Left renal cortex interstitium (tissue), 4 donors: ENCODE data around the gene COG7. TPM values are rescaled to one million over a fixed set of nuclear protein-coding genes. Genes with fewer than 3 reads are reported as not detected.
"Not testable (repeated sequence)": the region's sequence is repeated elsewhere in the genome, so short reads cannot be mapped to it uniquely, and the experiment has no call there.

ENCODE experiments used
- DNase-seq, 4 donors: peaks; one replicate each; pipeline ENCODE4 v3.0.0-alpha.2; 2013; ENCODE audit warnings: low read depth in 4 of 4, low spot score in 2 of 4, missing footprints in 1 of 4
- polyA plus RNA-seq, 4 donors: library from polyadenylated mRNA; unstranded; fragments of 120-200 nt; gene quantifications; one replicate each; pipeline ENCODE4 v1.2.1, GENCODE V29; 2013; ENCODE audit not compliant: insufficient read length in 4 of 4

Gene COG7
- polyA plus RNA-seq, 4 donors = 21.7 to 42.4 (median 30.9) TPM

DNA sequence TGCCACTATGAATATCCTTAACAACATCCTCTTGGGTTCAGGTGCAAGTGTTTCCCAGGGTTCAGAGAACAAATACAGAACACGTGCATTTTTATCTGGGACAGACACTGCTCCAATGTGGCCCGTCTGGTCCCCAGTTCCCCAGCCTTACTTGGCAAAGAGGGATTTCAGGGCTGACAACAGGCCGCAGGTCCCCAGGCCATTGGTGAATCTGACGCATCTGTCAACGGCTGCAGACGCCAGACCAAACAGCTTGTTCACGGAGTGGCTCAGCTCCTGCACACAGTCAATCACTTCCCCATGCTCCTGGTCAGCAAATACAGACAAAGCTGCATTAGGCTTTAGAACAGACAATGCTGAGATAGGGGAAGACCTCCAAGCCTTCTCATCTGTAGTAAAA, 36.2 kb downstream of the COG7 start:
- DNase-seq = no peak

DNA sequence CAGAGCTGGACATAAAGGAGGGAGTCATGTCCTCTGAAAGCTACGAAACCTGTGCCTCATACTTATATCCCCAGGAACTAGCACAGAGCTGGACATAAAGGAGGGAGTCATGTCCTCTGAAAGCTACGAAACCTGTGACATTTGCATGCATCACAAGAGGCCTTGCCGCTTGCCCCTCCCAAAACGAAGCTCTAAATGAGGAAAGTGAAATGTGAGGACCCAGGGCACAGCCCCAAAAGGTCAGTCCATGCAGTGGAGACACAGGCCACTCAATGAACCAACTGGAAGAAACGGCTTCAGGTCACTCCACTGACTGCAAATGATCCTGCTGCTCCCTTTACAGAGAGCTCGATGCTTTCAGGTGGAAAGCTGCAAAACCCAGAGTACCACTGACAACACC, 38.3 kb downstream of the COG7 start:
- no peak for DNase-seq

DNA sequence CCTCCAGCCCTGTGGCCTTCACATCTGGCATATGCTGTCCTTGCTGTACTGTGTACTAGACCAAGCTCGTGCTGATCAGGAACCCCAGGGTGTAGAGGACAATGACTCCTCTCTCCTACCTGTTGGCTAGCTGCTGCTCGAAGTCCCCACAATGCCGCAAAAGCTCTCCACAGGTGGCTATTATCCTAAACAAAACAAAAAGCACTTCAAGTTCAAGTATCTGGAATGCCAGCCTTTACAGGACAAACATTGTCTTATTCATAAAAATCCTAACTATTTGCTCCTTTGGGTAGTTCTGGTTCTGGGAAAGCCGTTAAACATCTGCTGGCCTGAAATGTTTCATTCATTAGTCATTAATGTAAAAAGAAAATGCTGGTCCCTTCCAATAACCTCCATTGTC, 42.8 kb downstream of the COG7 start:
- DNase-seq = no peak

DNA sequence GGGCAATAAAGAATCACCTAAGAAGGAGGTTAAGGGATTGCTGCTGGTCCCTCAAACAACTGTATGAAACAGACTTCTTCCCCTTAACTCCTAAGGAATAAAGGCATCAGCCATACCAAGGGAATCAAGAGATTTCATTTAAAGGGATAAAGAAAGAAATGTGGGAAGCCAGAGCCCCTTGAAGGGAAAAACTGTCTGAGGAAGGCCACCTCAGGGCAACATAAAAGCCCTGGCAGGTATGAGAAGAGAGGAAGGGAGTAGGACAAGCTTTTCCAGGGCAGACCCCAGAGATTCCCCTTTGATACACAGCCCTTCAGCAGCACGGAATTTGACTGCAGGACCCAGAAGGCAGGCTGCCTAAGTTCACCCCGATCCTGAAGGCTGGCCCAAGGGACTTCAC, 43.5 kb downstream of the COG7 start:
- DNase-seq = no peak

DNA sequence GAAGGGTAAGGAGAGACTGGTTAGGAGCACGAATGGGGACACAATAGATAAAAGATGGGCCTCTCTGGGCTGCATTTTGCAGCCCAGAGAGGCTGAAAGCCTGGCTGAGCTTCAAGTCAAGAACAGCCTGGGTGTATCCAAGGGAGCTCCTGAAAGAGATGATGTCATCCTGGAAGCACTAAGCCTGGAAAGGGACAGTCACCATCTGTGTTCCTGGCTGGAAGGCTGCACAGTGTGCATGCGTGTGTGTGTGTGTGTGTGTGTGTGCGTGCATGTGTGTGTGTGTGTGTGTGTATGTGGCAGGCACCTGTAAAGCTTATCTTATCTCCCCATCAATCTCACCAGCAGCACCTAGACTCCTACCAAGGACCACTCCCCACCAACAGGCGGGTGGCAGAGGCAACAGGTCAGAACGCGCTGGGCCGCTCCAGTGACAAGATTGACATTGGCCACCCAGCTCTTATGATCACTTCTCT, 44.1 kb downstream of the COG7 start:
- DNase-seq = no peak

DNA sequence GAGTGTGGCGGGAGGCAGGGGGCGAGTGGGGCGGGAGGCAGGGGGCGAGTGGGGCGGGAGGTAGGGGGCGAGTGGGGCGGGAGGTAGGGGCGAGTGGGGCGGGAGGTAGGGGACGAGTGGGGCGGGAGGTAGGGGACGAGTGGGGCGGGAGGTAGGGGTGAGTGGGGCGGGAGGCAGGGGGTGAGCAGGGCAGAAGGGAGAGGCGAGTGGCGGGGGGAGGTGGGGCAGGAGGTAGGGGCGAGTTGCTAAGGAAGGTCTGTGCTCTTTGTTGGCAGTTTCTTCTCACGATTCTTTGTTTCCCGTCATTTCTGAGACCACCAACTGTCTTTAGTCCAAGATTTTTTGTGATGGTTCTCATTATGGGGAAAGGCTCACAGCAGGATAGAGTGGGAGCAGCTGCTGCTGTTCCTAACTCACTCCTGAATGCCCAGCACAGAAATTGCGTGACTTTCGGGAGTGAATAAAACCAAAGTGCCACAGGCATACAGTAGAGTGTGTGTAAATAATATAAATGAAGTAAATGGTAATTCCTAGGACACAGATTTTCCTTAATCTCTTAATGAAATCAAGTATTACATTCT, 44.7 kb downstream of the COG7 start:
- no peak for DNase-seq

DNA sequence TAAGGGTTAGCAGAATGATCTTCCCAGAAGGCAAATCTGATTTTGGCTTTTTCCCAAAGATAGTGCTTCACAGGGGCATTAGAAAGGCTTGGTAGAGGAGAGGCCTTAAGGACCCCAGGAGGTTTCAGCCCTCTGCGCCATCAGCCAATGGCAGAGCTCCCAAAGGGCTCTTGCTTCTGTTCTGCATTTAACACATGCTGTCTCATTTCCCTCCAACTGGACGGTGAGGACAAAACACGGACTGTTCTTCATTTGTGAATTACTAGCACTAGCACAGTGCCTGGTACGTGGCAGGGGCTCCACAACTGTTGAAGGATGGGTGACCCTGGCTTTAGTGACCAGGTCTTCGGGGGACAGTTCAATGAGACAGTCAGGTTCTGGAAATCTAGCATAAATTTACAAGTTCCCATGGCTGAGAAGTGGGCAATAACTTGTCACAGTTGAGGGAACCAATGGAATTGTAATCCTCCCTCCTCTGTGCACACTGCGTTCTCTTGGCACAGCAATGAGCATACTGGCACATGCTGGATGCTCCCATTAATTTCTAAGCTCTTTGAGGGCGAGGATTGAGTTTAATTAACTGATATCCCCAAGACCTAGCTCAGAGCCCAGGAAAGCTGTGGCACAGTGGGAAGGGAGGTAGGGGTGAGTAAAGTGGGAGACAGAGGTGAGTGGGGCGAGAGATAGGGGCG, 45.4 kb downstream of the COG7 start:
- no peak for DNase-seq

DNA sequence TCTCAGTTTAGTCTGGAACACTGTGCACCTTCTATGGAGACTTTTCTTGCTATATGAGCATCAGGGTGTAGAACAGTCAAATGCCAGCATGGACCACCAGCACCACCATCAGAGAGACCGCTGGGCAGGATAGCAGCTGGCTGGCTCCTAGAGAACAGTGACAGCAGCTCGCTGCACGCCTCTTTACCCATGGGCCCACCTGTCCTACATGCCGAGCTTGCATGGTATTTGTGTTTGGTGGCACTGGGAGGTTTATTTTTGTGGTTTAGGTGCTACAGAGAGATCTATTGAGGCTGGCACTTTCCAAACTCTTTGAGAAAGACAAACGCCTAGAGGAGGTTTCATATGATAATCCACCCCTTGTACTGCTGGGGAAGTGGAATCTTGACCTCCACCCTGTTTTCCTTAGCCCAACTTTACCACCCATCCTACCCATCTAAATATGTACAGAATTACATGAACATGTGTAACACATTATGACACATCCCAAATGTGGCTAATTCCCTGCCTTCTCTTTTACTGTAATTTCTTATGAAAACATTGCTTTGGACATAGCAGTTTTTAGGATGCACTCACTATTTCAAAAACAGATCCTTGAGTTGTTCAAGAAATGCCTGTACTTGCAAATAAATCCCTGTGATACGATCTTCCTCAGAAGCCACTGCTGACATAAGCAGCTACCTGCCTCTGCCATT, 46.3 kb downstream of the COG7 start:
- DNase-seq = no peak

DNA sequence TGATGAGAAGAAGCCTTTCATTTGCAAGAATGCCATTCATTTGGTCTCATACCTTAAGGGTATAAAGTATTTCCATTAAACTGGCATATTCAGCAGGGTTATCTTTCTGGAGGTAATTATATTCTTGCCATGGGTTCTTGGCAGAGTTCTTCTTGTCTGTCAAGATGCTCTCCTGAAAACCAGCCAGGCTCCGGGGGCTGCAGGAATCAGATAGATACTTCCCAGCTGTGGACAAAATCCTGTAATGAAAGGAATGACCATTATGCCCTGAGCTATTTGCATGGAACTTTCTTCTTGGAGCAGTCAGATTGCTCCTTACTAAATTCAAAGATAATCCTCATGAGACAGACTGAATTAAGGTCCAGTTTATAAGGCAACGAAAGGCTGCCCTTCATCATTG, 47.0 kb downstream of the COG7 start:
- DNase-seq = no peak

DNA sequence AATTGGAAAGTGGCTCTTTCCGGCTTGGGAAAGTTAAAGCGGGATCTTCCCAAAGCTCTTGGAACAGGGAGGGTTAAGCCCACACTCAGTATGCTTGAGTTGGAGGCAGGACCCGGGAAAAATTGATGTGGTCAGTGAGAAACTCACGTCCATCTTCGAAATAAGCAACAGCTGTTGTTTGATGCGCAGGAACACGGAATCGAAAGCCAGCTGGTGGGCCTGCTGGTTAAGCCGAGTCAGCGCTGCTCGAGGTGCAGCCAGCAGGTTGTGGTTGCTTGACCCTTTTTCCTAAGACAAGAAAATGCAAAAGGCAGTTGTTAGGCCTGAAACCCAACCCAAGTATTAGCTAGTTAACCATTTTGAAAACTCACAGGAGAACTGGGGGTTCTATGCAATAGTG, 49.4 kb downstream of the COG7 start:
- no peak for DNase-seq

DNA sequence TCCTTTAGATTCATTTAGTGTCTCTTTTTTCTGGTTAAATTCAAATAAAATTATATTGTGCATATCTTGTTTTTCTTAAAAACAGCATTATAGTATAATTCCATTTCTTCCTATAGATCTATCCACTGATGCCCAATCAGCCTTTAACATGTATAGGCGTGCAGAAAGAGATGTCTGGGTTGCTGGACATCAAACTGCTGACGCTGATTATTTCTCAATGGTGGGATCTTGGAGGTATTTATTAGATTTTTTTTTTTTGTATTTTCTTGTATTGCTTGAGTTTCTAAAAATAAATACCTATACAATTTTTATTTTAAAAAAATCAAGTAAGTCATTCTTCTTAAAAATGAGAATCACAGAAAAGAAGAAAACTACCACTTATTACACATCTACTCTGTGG, 50.9 kb downstream of the COG7 start:
- DNase-seq = no peak

DNA sequence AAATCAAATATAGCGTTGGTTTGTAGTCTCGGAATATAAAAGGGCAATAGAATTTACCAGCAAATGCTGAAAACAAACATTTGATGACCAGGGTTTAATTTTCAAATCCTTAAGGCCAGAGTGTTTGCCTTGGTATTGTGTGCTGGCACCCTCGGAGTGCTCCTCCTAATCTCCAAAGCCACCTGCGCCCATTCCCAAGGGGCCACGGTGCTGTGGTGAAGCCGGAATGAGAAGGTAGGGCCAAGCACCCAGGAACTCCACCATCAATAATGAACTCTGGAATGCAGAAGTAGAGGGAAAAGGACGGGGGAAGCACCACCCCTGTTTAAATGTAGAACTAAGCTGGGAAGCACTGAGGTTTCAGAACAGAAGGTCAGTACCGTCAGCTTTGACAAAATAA, 51.9 kb downstream of the COG7 start:
- DNase-seq = no peak

DNA sequence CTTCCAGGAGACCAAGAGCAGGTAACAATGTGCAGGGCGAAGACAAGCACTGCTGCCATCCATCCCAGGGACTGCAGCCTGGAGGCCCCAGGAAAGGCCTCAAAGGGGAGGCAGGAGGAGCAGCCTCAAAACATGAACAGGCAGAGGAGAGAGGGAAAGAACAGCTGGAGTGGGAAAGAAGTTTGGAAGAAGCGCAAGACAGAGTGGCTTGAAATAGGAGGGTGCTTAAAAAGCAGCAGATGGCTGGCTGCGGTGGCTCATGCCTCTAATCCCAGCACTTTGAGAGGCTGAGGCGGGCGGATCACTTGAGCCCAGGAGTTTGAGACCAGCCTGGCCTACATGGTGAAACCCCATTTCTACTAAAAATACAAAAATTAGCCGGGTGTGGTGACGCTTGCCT, 52.5 kb downstream of the COG7 start:
- DNase-seq = not testable (repeated sequence)

DNA sequence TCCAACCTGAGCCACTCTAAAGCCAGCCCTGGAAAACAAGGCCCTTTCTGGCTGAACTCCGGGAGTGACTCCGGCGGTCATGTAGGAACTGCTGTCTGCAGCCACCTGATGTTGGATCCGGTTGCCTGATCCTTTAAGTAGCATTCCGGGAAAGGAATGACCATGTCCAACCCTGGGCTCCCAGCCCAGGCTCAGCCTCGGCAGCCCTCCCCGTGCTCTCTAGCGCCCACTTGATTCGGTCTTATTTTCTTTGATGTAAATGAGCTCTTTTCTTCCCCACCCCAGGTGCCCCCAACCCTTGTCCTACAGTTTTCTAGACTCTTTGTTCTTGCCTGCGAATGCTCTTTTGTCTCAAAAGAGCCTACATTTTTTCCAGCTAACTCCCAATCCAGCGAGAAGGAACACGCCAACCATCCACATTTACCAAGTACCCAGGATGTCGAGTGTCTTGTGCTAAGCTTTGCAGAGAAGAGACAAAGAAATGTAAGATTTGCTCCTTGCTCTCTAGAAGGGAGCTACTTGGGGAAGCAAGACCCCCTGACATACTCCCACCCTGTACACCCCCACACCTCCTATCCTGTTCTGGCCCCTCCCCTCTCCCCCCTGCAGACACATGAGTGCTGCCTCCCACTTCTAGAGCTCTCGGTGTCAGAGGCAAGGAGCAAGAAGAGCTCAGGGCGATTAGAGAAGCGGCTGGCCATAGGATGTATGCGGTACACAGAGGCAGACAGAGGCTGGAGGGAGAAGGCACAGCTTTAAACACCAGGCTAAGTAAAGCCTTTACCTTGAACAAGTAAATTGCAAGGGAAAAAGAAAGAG, 53.8 kb downstream of the COG7 start:
- DNase-seq = peak in 2 of 4 donors; percentile 3 to 36

DNA sequence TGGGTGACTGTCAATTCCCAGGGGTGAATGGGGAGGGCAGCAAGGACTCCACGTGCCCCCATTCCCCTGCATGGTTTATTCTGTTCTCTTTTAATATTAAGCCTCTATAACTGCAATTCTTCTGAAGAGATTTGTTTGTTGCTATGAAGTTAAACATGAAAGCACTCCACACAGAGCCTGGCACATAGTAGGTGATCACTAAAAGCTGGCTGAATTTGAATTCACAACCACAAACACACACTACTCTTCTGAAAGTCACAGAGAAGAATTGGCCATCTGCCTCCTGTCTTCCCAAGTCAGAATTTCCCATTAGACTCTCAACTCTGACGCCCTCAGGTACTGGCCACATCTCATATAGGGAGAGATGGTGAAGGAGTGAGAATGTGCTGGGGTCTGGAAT, 55.5 kb downstream of the COG7 start:
- no peak for DNase-seq

DNA sequence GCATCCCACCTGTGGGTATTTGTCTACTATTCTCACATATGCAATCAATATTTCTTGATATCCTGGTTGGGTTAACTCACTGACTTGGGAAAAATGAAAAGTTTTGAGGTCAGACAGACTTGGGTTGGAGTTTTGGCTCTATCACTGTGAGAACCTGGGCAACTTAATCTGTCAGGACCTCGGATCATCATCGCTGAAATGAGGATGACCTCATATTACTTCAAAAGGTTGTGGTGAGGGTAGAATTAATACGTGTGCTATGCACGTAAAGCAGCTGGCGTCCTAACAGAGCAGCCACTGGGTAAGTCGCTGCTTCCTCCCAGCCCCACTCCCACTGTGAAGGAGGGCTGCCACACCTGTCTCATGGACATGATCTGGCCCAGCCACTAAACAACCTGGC, 57.3 kb downstream of the COG7 start:
- no peak for DNase-seq

DNA sequence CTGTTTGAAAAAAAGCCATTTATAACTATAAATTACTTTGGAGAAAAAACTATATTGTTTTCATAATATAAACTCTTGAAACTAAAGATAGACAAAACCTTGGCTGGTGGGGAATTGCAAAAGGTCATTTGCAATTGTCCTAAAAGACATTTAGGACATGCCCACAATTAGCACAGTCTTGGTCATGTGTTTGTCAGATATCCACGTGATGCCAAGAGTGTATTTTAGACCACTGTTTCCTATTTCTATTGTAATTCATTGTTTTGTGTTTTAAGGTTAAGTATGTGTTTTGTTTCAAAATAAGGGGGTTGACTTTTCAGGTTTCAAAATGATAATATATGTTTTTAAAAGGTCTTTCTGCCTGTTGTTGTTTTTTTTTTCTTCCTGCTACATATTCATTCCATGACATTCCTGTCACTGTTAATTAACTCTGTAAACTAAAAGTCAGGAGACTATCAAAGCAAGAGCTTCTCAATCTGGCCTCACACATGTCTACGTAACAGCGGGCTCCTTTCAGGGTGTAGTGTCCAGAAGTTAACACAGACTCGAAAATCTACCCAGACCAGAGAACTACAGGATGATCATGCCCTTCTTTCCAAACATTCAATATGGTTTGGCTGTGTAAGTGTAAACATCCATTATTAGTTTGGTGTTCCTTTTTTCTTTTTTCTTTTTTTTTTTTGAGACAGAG, 58.7 kb downstream of the COG7 start:
- DNase-seq = no peak

DNA sequence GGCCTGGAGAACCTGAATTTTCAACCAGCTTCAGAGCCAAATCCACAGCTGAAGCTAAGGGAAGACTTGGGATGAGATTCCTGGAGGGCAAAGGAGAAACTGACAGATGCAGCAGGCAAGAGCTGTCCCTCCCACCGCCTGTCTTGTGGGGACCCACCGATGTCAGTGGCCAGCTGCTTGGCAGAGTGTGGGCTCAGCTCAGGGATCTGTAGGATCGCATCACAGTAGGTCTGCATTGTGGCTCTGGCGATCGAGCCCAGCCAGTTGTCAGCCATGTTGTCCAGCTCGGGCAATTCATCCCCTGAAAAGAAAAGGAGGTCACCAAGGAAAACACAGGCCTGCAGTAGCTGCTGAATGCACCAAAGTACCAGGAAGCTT, 60.8 kb downstream of the COG7 start:
- DNase-seq = no peak

DNA sequence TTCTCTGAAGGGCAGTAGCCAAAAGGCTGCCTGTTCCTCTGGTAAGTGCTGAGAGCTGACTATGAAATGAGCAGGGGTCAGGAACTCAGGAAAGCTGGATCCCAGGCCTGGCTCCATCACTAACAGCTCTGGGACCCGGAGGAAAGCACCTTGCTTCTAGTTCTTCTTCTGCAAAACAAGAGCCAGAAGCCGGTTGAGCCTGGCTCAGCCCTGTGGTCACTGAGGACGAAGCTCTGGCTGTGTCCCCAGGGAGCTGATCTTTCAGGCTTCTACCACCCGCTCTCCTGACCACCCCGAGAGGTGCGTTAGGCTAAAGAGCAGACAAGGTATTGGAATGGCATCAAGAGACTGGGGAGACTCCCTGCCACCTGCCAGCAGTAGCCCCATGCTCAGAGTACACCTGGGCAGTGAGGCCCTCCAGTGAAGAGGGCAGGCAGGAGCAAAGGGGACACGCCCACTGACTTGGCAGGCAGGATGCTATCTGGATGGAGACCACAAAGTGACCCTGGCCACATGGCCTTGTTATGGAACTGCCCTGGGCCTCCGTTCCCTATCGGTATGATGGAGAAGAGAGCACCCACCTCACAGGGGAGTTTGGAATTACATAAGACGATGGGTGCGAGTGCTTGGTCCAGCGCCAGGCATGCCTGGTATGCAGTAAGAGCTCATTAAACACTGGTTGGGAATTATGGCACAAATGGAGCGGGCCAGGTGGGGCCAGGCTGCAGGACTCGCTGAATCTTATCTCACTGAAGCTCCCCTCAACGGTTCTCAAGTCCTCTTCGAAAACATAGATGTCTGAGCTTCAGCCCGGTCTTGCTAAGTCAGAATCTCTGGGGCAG, 61.4 kb downstream of the COG7 start:
- DNase-seq = no peak

DNA sequence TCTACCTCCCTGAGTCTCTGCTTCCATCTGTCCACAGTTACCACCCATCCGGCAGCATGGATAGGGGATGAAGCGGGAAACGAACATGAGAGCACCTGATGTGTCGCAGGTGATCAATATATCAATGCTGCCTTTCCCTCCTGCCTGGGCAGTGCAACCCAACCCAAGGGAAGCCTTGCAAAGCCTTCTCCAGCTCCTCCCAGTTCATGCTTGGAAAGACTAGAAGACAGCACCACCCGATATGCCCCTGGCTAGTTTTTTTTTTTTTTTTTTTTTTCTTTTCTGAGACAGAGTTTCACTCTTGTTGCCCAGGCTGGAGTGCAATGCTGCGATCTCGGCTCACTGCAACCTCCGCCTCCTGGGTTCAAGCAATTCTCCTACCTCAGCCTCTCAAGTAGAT, 63.1 kb downstream of the COG7 start:
- not testable (repeated sequence) for DNase-seq
